HFF-Myc (cell line): ENCODE data around the gene RDH5.

Experiments used
- DNase-seq: peaks from one replicate; pipeline ENCODE4 v3.0.0-alpha.2; 2011; ENCODE audit warnings: low read depth; ENCODE audit errors: extremely low read depth
- H3K4me3 ChIP-seq: replicated peaks from 2 replicates; pipeline ENCODE4 v1.5.1; 2011; ENCODE audit warnings: low read depth, mild to moderate bottlenecking, control low read depth, low read length
- TF ChIP-seq, protein P1 (sequence below): IDR thresholded peaks from 2 replicates; pipeline ENCODE4 v1.5.1; 2012; ENCODE audit warnings: mild to moderate bottlenecking, low read depth, low read length, control low read depth; ENCODE audit errors: missing control alignments

Gene RDH5

DNA sequence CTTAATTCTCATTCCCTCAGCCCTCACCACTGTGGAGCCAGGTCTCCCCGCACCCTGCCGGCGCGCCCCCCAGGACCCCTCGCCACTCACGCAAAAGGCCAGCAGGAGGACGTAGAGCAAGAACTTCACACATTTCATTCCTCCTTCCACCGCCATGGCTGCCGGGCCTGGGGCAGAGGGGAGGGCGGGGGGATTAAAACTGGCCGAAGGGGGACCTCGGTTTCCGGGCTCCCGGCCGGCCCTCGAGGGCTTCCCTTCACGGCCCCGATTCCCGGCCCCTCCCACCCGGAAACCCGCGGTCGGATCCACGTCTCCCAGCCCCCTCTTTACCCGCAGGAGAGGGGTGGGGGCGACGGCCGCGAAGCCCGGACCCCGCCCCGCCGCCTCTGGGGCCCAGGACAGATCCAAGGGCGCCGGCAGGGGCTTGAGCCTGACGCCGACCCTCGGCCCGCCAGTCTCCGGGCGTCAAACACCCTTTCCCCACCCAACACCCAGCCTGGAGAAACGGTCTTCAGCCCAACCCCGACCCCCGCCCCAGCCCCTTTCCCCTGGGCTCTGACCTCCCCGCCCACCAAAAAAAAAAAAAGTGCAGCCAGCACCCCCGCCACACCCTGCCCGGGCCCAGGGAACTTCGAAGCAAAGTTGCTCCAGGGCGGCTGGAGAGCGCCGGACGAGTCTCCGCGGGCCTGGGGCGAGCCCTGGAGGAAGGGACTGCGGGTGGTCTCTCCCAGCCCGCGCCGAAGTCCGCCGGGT lies 8.2 kb downstream of the RDH5 start:
- H3K4me3 ChIP-seq = peak overlapping the region; percentile 70
- TF ChIP-seq, protein P1, sequence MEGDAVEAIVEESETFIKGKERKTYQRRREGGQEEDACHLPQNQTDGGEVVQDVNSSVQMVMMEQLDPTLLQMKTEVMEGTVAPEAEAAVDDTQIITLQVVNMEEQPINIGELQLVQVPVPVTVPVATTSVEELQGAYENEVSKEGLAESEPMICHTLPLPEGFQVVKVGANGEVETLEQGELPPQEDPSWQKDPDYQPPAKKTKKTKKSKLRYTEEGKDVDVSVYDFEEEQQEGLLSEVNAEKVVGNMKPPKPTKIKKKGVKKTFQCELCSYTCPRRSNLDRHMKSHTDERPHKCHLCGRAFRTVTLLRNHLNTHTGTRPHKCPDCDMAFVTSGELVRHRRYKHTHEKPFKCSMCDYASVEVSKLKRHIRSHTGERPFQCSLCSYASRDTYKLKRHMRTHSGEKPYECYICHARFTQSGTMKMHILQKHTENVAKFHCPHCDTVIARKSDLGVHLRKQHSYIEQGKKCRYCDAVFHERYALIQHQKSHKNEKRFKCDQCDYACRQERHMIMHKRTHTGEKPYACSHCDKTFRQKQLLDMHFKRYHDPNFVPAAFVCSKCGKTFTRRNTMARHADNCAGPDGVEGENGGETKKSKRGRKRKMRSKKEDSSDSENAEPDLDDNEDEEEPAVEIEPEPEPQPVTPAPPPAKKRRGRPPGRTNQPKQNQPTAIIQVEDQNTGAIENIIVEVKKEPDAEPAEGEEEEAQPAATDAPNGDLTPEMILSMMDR = no peak
- no peak for DNase-seq

DNA sequence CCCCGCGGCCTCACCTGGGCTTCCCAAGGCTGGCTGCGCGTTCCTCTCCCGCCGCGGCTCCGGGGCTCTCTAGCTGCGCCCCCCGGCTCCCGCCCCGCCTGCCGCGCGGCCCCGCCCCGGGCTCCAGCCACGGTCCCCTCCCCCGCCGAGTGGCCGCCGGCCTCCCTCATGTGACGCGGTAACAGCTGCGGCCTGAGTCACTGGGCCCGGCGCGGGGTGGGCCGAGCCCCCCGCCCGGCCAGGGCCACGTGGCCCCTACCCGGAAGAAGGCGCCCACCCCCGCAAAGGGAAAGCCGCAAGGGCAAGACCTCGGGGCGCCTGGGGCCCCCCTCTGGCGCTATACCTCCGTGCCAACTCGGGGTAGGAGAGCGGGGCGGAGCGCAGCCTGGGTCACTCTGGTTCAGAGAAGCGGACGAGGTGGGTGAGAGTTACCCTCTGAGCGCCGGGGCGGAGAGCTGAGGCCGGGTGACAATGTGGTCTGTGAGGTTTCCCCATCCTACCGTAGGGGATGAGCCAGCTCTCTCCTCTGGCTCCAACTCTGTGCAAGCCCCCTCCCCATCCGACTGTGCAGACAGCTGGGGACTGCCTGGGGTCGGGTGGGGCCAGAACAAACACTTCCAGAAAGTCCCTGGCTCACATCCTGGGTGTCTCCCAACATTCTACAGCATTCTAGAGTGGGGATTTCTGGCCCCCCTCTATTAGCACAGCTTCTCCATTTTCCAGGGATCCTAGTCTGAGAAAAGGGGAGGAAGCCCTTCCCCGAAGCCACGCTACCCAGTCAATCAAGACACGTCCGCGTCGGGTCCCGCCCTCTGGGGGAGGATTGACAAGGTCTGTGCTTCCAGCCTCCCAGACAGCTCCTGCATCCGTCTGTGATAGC lies 9.0 kb downstream of the RDH5 start, which contains the start of gene CD63:
CD63 (minus strand) TSS at position 71 of the 880 bp plus-strand sequence. CDS start 668 bp downstream, outside the sequence.
- H3K4me3 ChIP-seq = peak within 1 kb of the TSS; percentile 70
- TF ChIP-seq, protein P1 = no peak
- peak; percentile 69 for DNase-seq

DNA sequence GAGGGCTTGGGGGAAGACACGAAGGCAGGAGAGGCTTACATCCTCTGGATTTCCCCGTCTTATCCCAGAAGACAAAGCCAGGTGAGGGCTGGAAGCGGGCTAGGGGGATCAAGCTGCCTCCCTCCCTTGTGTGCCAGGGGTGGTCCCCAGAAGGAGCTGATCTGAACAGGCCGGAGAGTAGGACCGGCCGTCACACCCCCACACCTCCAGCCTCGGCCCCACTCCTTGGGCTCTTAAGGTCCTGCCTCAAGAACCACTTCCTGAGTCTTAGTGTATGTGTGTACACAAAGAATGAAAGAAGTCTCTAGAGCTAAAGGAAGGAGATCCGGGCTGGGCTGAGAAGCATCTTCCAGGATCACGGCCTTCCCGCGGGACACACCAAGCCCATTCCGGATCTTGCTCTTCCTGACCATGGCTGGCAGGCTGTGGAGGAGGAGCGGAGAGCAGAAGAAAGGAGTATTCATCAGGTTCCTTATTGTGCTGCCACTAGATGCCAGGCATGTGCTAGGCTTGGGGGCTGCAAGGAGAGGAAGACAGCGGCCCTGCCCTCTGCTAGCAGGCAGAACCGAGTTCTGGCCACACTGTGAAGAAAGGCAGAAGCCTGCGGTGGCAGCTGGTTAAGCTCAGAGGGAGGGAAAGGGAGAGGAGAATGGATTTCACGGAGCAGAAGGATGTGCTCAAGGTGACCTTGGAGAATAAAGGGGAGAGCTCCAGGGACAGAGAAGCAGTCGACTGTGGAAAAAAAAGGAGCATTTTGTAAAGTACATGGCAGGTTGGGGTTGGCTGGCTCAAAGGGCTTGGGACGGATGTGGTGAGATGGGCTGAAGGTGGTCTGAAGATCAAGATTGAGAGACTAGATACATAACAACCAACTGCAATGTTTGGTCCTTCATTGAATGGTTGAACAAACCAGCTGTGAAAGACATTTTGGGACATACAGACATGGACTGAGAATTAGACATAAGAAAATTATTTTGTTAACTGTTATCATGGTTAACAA lies 9.9 kb downstream of the RDH5 start:
- peak overlapping the region; percentile 70 for H3K4me3 ChIP-seq
- no peak for DNase-seq
- TF ChIP-seq, protein P1 = no peak

DNA sequence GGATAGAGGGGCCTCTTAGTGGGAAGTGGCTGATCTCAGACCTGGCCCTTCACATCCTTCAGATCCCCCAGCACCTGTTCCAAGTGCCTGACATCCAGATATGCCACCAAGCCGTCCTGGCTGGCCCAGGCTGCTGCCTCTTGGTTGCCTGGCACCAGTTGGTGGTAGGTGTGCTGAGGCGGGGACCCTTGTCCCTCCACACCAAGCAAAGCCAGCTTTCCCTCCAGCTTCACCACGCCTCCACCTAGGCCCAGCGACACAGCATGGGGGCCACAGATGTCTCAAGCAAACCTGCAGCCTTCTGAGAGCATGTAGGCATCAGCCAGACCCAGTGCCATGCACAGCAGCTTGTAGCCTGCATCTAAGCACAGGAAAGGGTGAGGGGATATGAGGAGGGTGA lies 12.1 kb downstream of the RDH5 start:
- TF ChIP-seq, protein P1 = no peak
- DNase-seq = no peak

DNA sequence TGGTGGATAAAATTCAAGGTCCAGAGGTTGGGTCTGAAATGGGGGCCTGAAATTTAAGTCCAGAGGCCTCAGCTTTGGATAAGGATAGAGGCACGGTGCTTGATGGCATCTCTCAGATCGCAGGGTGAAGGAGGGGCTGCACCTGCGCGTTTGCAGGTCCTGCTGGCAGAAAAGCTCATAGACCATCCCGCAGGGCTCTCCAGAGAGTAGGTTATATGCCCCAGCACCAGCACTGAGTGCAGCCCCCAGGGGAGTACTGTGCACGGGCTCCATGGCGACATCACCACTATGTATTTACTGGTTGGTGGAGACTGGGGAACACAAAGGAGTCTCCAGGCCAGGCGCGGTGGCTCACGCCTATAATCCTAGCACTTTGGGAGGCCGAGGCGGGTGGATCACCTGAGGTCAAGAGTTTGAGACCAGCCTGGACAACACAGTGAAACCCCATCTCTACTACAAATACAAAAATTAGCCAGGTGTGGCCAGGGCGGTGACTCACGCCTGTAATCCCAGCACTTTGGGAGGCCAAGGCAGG lies 12.9 kb downstream of the RDH5 start:
- no peak overlapping the region for H3K4me3 ChIP-seq
- TF ChIP-seq, protein P1 = no peak
- no peak for DNase-seq

More for the DNA sequence above, 12.1 kb downstream of the RDH5 start:
- no peak overlapping the region for H3K4me3 ChIP-seq

DNA sequence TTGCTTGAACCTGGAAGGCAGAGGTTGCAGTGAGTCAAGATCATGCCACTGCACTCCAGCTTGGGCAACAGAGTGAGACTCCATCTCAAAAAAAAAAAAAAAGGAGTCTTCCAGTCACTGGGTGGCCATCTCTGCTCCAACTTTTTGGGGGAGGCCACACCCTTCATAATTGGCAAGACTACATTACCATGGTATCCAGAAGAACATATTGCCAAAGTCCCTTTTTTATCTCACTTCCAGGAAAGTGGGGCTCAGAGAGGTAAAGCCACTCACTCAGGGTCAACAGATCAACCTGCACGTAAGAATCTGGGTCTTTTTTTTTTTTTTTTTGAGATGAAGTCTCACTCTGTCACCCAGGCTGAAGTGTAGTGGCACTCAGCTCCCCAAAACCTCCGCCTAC lies 13.7 kb downstream of the RDH5 start:
- TF ChIP-seq, protein P1 = no peak
- DNase-seq = no peak

More for the DNA sequence above, 13.7 kb downstream of the RDH5 start:
- no peak overlapping the region for H3K4me3 ChIP-seq
